HG03280 (cell line): Measurements from ENCODE around the gene ANGPTL7.
"Not testable (repeated sequence)": the region's sequence is repeated elsewhere in the genome, so short reads cannot be mapped to it uniquely, and the experiment has no call there.

Source experiments
- ATAC-seq: cut with Tn5 transposase; IDR thresholded peaks from one replicate; pipeline ENCODE4 v1.9.1; 2021; ENCODE audit warnings: mild to moderate bottlenecking, moderate library complexity; ENCODE audit not compliant: unreplicated experiment

Gene ANGPTL7

GRCh38 chr1:11188858-11189451 lies at the start of gene ANGPTL7:
ANGPTL7 (plus strand) TSS chr1:11189355; CDS start chr1:11189580, 225 bp downstream.
- ATAC-seq = no peak

GRCh38 chr1:11142618-11143391 lies 46.4 kb upstream of the ANGPTL7 start:
- ATAC-seq = no peak

- ATAC-seq = no peak
Measured at GRCh38 chr1:11143401-11143800, 45.8 kb upstream of the ANGPTL7 start.

GRCh38 chr1:11143907-11144306 lies 45.2 kb upstream of the ANGPTL7 start:
- ATAC-seq = no peak

- ATAC-seq = no peak
Measured at GRCh38 chr1:11144570-11145256, 44.4 kb upstream of the ANGPTL7 start.

GRCh38 chr1:11145741-11146140 lies 43.4 kb upstream of the ANGPTL7 start:
- ATAC-seq = no peak

- no peak for ATAC-seq
Measured at GRCh38 chr1:11147197-11147770, 41.9 kb upstream of the ANGPTL7 start.

GRCh38 chr1:11150326-11150725 lies 38.8 kb upstream of the ANGPTL7 start:
- ATAC-seq = no peak

- no peak for ATAC-seq
Measured at GRCh38 chr1:11151114-11151513, 38.0 kb upstream of the ANGPTL7 start.

GRCh38 chr1:11151826-11152612 lies 37.1 kb upstream of the ANGPTL7 start:
- ATAC-seq = no peak

- ATAC-seq = no peak
Measured at GRCh38 chr1:11152755-11153154, 36.4 kb upstream of the ANGPTL7 start.

GRCh38 chr1:11153184-11153583 lies 36.0 kb upstream of the ANGPTL7 start:
- no peak for ATAC-seq

- ATAC-seq = no peak
Measured at GRCh38 chr1:11156441-11156840, 32.7 kb upstream of the ANGPTL7 start.

- no peak for ATAC-seq
Measured at GRCh38 chr1:11156963-11157362, 32.2 kb upstream of the ANGPTL7 start.

GRCh38 chr1:11157394-11157793 lies 31.8 kb upstream of the ANGPTL7 start:
- no peak for ATAC-seq

- no peak for ATAC-seq
Measured at GRCh38 chr1:11157867-11158266, 31.3 kb upstream of the ANGPTL7 start.

GRCh38 chr1:11158291-11158690 lies 30.9 kb upstream of the ANGPTL7 start:
- no peak for ATAC-seq

- ATAC-seq = no peak
Measured at GRCh38 chr1:11158720-11159321, 30.3 kb upstream of the ANGPTL7 start.

- not testable (repeated sequence) for ATAC-seq
Measured at GRCh38 chr1:11162752-11163151, 26.4 kb upstream of the ANGPTL7 start.

- ATAC-seq = not testable (repeated sequence)
Measured at GRCh38 chr1:11166744-11167143, 22.4 kb upstream of the ANGPTL7 start.
